Activated naive CD8-positive, alpha-beta T cell treated with anti-CD3 and anti-CD28 coated beads for 36 hours (primary cell): Measurements from ENCODE around the gene SORBS2. TPM values are rescaled to one million over a fixed set of nuclear protein-coding genes. Genes with fewer than 3 reads are reported as not detected.
"Not testable (repeated sequence)": the region's sequence is repeated elsewhere in the genome, so short reads cannot be mapped to it uniquely, and the experiment has no call there.

Experiments used
- DNase-seq: peaks from one replicate; pipeline ENCODE4 v3.0.0; 2021
- H3K27ac Mint-ChIP-seq: one replicate; pipeline ENCODE4 v1.8.0; 2022; ENCODE audit warnings: mild to moderate bottlenecking, moderate library complexity, mixed read lengths
- H3K27me3 Mint-ChIP-seq: one replicate; pipeline ENCODE4 v1.8.0; 2022; ENCODE audit warnings: mild to moderate bottlenecking, mixed read lengths
- H3K36me3 Mint-ChIP-seq: one replicate; pipeline ENCODE4 v1.8.0; 2021; ENCODE audit warnings: mild to moderate bottlenecking, mixed read lengths
- H3K4me1 Mint-ChIP-seq: one replicate; pipeline ENCODE4 v1.8.0; 2021; ENCODE audit warnings: mixed read lengths
- H3K4me3 Mint-ChIP-seq: one replicate; pipeline ENCODE4 v1.8.0; 2022; ENCODE audit warnings: mild to moderate bottlenecking, moderate library complexity, mixed read lengths
- H3K9me3 Mint-ChIP-seq: one replicate; pipeline ENCODE4 v1.8.0; 2022; ENCODE audit warnings: mixed read lengths
- total RNA-seq, 2 experiments: library from RNA; stranded (reverse); gene quantifications; one replicate each; pipeline ENCODE4 v1.2.3, GENCODE V29; 2021

SORBS2 gene
- total RNA-seq, 2 experiments from 2014 or later = not detected

GRCh38 chr4:185576962-185577950, 234.7 kb downstream of the SORBS2 start:
- no peak overlapping the region for H3K27ac Mint-ChIP-seq
- no peaks in the 10 kb centered on the region for H3K9me3 Mint-ChIP-seq
- no peak for DNase-seq
- H3K4me1 Mint-ChIP-seq = no peaks in the 10 kb centered on the region
- H3K4me3 Mint-ChIP-seq = no peak overlapping the region
- H3K36me3 Mint-ChIP-seq = no peaks in the 10 kb centered on the region
- H3K27me3 Mint-ChIP-seq = peaks cover 26% of the 10 kb centered on the region

- no peak overlapping the region for H3K27ac Mint-ChIP-seq
- no peaks in the 10 kb centered on the region for H3K36me3 Mint-ChIP-seq
- H3K4me3 Mint-ChIP-seq = no peak overlapping the region
- no peaks in the 10 kb centered on the region for H3K9me3 Mint-ChIP-seq
- H3K27me3 Mint-ChIP-seq = peaks cover 23% of the 10 kb centered on the region
- no peaks in the 10 kb centered on the region for H3K4me1 Mint-ChIP-seq
- DNase-seq = no peak
Observed at GRCh38 chr4:185576314-185576961, 235.6 kb downstream of the SORBS2 start.

GRCh38 chr4:185573651-185574199, 238.3 kb downstream of the SORBS2 start:
- DNase-seq = no peak
- Mint-ChIP-seq H3K27me3 (peaks cover 17% of the 10 kb centered on the region), H3K9me3 (no peaks in the 10 kb centered on the region), H3K4me3 (no peak overlapping the region), H3K27ac (no peak overlapping the region), H3K4me1 (no peaks in the 10 kb centered on the region), H3K36me3 (no peaks in the 10 kb centered on the region)

GRCh38 chr4:185570727-185571126, 241.3 kb downstream of the SORBS2 start:
- no peaks in the 10 kb centered on the region for H3K36me3 Mint-ChIP-seq
- H3K27me3 Mint-ChIP-seq = peaks cover 13% of the 10 kb centered on the region
- no peak overlapping the region for H3K27ac Mint-ChIP-seq
- no peaks in the 10 kb centered on the region for H3K4me1 Mint-ChIP-seq
- DNase-seq = no peak
- no peaks in the 10 kb centered on the region for H3K9me3 Mint-ChIP-seq
- no peak overlapping the region for H3K4me3 Mint-ChIP-seq

GRCh38 chr4:185567381-185568376, 244.3 kb downstream of the SORBS2 start:
- Mint-ChIP-seq H3K4me1 (no peaks in the 10 kb centered on the region), H3K9me3 (no peaks in the 10 kb centered on the region), H3K4me3 (no peak overlapping the region), H3K36me3 (no peaks in the 10 kb centered on the region), H3K27ac (no peak overlapping the region), H3K27me3 (peaks cover 8% of the 10 kb centered on the region)
- no peak for DNase-seq

- DNase-seq = no peak
- H3K36me3 Mint-ChIP-seq = no peaks in the 10 kb centered on the region
- no peak overlapping the region for H3K4me3 Mint-ChIP-seq
- H3K9me3 Mint-ChIP-seq = no peaks in the 10 kb centered on the region
- H3K27ac Mint-ChIP-seq = no peak overlapping the region
- no peaks in the 10 kb centered on the region for H3K4me1 Mint-ChIP-seq
- peaks cover 8% of the 10 kb centered on the region for H3K27me3 Mint-ChIP-seq
Observed at GRCh38 chr4:185566972-185567371, 245.0 kb downstream of the SORBS2 start.

GRCh38 chr4:185566425-185566824, 245.6 kb downstream of the SORBS2 start:
- H3K27me3 Mint-ChIP-seq = peaks cover 8% of the 10 kb centered on the region
- no peaks in the 10 kb centered on the region for H3K9me3 Mint-ChIP-seq
- no peaks in the 10 kb centered on the region for H3K36me3 Mint-ChIP-seq
- DNase-seq = no peak
- H3K27ac Mint-ChIP-seq = no peak overlapping the region
- H3K4me1 Mint-ChIP-seq = no peaks in the 10 kb centered on the region
- H3K4me3 Mint-ChIP-seq = no peak overlapping the region

GRCh38 chr4:185565696-185566095, 246.3 kb downstream of the SORBS2 start:
- H3K27ac Mint-ChIP-seq = no peak overlapping the region
- H3K36me3 Mint-ChIP-seq = no peaks in the 10 kb centered on the region
- peaks cover 8% of the 10 kb centered on the region for H3K27me3 Mint-ChIP-seq
- no peaks in the 10 kb centered on the region for H3K9me3 Mint-ChIP-seq
- no peak overlapping the region for H3K4me3 Mint-ChIP-seq
- DNase-seq = no peak
- H3K4me1 Mint-ChIP-seq = no peaks in the 10 kb centered on the region

- H3K9me3 Mint-ChIP-seq = no peaks in the 10 kb centered on the region
- H3K36me3 Mint-ChIP-seq = no peaks in the 10 kb centered on the region
- no peak overlapping the region for H3K4me3 Mint-ChIP-seq
- H3K27me3 Mint-ChIP-seq = peaks cover 10% of the 10 kb centered on the region
- no peaks in the 10 kb centered on the region for H3K4me1 Mint-ChIP-seq
- H3K27ac Mint-ChIP-seq = no peak overlapping the region
- DNase-seq = no peak
Observed at GRCh38 chr4:185564349-185564748, 247.6 kb downstream of the SORBS2 start.

GRCh38 chr4:185562531-185562930, 249.5 kb downstream of the SORBS2 start:
- no peaks in the 10 kb centered on the region for H3K9me3 Mint-ChIP-seq
- H3K4me1 Mint-ChIP-seq = no peaks in the 10 kb centered on the region
- H3K27me3 Mint-ChIP-seq = peaks cover 28% of the 10 kb centered on the region
- no peak for DNase-seq
- no peak overlapping the region for H3K27ac Mint-ChIP-seq
- no peaks in the 10 kb centered on the region for H3K36me3 Mint-ChIP-seq
- H3K4me3 Mint-ChIP-seq = no peak overlapping the region

- H3K4me1 Mint-ChIP-seq = no peaks in the 10 kb centered on the region
- no peak overlapping the region for H3K4me3 Mint-ChIP-seq
- no peaks in the 10 kb centered on the region for H3K9me3 Mint-ChIP-seq
- no peak overlapping the region for H3K27ac Mint-ChIP-seq
- no peak for DNase-seq
- peaks cover 46% of the 10 kb centered on the region for H3K27me3 Mint-ChIP-seq
- H3K36me3 Mint-ChIP-seq = no peaks in the 10 kb centered on the region
Observed at GRCh38 chr4:185560316-185560715, 251.7 kb downstream of the SORBS2 start.

- DNase-seq = no peak
- no peaks in the 10 kb centered on the region for H3K36me3 Mint-ChIP-seq
- H3K9me3 Mint-ChIP-seq = no peaks in the 10 kb centered on the region
- peaks cover 44% of the 10 kb centered on the region for H3K27me3 Mint-ChIP-seq
- H3K4me1 Mint-ChIP-seq = no peaks in the 10 kb centered on the region
- no peak overlapping the region for H3K27ac Mint-ChIP-seq
- no peak overlapping the region for H3K4me3 Mint-ChIP-seq
Observed at GRCh38 chr4:185559915-185560281, 252.1 kb downstream of the SORBS2 start.

- not testable (repeated sequence) for H3K4me1 Mint-ChIP-seq, DNase-seq, H3K36me3 Mint-ChIP-seq, H3K9me3 Mint-ChIP-seq, H3K27ac Mint-ChIP-seq, H3K4me3 Mint-ChIP-seq
- peaks cover 42% of the 10 kb centered on the region for H3K27me3 Mint-ChIP-seq
Observed at GRCh38 chr4:185559251-185559914, 252.6 kb downstream of the SORBS2 start.
